ENCODE data around the gene POLD2.

Gene POLD2

GRCh38 chr7:44152971-44153947 lies 29.9 kb upstream of the POLD2 start:
- no peak for DNase-seq

- DNase-seq = no peak
These were observed 28.6 kb upstream of the POLD2 start for GRCh38 chr7:44151956-44152355.

GRCh38 chr7:44150966-44151941 lies 27.9 kb upstream of the POLD2 start:
- no peak for DNase-seq

GRCh38 chr7:44150466-44150832 lies 27.1 kb upstream of the POLD2 start:
- no peak for DNase-seq

GRCh38 chr7:44149571-44150465 lies 26.5 kb upstream of the POLD2 start:
- no peak for DNase-seq

- no peak for DNase-seq
These were observed 25.7 kb upstream of the POLD2 start for GRCh38 chr7:44148961-44149536.

GRCh38 chr7:44148166-44148565 lies 24.8 kb upstream of the POLD2 start:
- DNase-seq = no peak

GRCh38 chr7:44147026-44147991 lies 24.0 kb upstream of the POLD2 start:
- DNase-seq = no peak

GRCh38 chr7:44145969-44146911 lies 22.9 kb upstream of the POLD2 start:
- DNase-seq = no peak

- DNase-seq = no peak
These were observed 22.2 kb upstream of the POLD2 start for GRCh38 chr7:44145479-44145968.

- no peak for DNase-seq
These were observed 21.7 kb upstream of the POLD2 start for GRCh38 chr7:44144968-44145478.

GRCh38 chr7:44144426-44144967 lies 21.1 kb upstream of the POLD2 start:
- DNase-seq = no peak

GRCh38 chr7:44143646-44144250 lies 20.4 kb upstream of the POLD2 start:
- DNase-seq = no peak

GRCh38 chr7:44142028-44142427 lies 18.7 kb upstream of the POLD2 start:
- no peak for DNase-seq

- no peak for DNase-seq
These were observed 18.0 kb upstream of the POLD2 start, which contains the start of gene MYL7 for GRCh38 chr7:44141221-44141850. MYL7 (minus strand) TSS chr7:44141332; CDS start chr7:44141305, 27 bp downstream.

GRCh38 chr7:44140341-44140740 lies 17.0 kb upstream of the POLD2 start:
- DNase-seq = no peak

GRCh38 chr7:44139311-44140010 lies 16.1 kb upstream of the POLD2 start:
- DNase-seq = no peak

Data from NCI-H2107 (cell line).